Caki2 (cell line): ENCODE data around the gene CLASRP. TPM values are rescaled to one million over a fixed set of nuclear protein-coding genes. Genes with fewer than 3 reads are reported as not detected.

ENCODE experiments used
- DNase-seq: peaks from one replicate; pipeline ENCODE4 v3.0.0-alpha.2; 2015; ENCODE audit warnings: low read depth
- in situ Hi-C: cut with HindIII; loops from 2 replicates; pipeline ENCODE4 v1.10.0; 2016; ENCODE audit warnings: low sequenced_read_pairs, low pct_unique_long_range_greater_than_20kb, mixed read lengths
- total RNA-seq: library from RNA; depleted of rRNA; stranded (reverse); fragments of >200 nt; shearing (Covaris generic); gene quantifications from 2 replicates; pipeline ENCODE4 v1.2.3, GENCODE V29; 2014; ENCODE audit warnings: low replicate concordance

Gene CLASRP
- total RNA-seq, 1 experiment from 2014 or later: 13.8 TPM

GRCh38 chr19:45050036-45050435 lies 11.2 kb downstream of the CLASRP start:
- in situ Hi-C loops: no loop called here

GRCh38 chr19:45051929-45052579 lies 13.2 kb downstream of the CLASRP start:
- in situ Hi-C loops: no loop called here
- no peak for DNase-seq

More at GRCh38 chr19:45050036-45050435, 11.2 kb downstream of the CLASRP start:
- no peak for DNase-seq

- no peak for DNase-seq
- in situ Hi-C loops: no loop called here
These were observed 18.0 kb downstream of the CLASRP start for GRCh38 chr19:45056831-45057230.

- no peak for DNase-seq
- in situ Hi-C loops: no loop called here
These were observed 18.6 kb downstream of the CLASRP start for GRCh38 chr19:45057444-45057843.

DNA sequence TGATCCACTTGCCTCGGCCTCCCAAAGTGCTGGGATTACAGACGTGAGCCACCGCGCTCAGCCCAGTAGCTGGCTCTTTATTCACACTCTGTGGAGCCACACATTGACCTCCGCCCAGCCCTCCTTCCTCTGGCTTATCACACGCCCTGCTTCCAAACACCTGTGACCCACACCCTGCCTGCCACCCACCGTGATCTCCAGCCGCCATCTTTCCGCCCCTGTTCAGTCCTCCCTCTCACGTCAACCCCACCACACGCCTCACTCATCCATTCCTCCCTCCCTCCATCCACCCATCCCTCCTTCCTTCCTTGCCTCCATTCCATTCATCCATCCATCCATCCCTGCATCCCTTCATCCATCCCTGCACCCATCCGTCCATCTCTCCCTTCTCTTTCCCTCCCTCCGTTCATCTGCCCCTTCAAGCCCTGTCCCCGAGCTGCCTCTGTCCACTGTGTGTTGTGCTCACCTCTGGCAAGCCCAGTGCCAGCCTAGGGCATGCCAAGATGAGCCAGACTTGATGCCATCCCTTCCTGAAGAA lies 19.8 kb downstream of the CLASRP start:
- DNase-seq: no peak
- in situ Hi-C loops: no loop called here

DNA sequence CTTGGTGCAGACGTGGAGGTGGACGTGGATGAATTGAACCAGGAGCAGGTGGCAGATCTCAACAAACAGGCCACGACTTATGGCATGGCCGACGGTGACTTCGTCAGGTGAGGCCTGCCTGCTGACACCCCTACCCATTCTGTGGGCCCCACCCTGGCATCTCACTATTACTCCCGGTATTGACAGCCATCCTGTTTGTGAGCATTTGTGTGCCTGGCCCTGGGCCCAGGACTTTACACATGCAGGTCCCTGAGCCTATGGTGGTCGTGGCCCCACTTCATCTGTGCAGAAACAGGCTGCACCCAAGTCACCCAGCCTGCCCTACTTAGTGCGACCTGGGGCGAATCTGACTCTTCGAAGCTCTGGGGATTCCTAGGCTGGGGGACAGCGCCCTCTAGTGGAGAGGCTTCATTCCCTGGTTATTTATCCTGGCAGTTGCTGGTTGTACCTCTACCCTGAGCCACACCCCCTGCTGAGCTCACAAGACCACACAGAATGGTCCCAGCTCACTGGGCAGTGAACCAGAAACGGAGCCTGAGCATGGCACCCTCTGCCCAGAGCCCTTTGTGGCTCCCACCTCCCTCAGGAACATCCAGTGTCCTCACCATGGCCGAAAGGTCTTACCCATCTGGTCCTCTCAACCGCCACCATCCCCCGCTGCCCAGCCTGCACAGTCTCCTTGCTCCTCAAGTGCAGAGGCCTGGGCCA lies 20.6 kb downstream of the CLASRP start:
- DNase-seq: peak; percentile 73

GRCh38 chr19:45061965-45062364 lies 23.1 kb downstream of the CLASRP start:
- no peak for DNase-seq
- in situ Hi-C loops: no loop called here

More for the DNA sequence above, 20.6 kb downstream of the CLASRP start:
- in situ Hi-C loops: no loop called here

- no peak for DNase-seq
These were observed 25.3 kb downstream of the CLASRP start for GRCh38 chr19:45063851-45064801.

DNA sequence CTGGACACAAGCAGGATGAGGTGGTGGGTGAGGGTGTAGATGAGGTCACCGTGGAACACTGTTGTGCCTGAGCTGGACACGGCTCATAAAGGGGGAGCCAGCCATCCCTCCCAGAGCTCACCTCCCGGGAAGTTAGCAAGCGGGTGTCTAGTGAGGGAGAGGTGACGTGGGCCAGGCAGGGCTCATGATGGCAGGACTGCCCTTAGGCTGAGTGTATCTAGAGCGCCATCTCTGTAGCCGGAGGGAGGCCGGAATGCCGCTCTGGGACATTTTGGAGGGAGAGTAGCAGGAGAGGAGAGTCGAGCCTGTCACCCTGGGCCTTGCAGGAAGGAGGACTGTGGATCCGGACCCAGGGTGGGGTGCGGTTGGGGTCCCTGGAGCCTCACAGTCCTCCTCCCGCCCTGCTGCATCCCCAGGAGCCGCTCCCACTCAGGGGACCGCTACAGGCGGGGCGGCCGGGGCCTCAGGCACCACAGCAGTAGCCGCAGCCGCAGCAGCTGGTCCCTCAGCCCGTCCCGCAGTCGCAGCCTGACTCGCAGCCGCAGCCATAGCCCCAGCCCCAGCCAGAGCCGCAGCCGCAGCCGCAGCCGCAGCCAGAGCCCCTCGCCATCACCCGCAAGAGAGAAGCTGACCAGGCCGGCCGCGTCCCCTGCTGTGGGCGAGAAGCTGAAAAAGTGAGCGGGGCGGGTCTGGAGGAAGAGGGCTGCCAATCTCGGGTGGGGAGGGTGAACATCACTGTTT lies 28.2 kb downstream of the CLASRP start:
- DNase-seq: no peak
- in situ Hi-C loops: no loop called here

More at GRCh38 chr19:45063851-45064801, 25.3 kb downstream of the CLASRP start:
- in situ Hi-C loops: no loop called here

- in situ Hi-C loops: no loop called here
- no peak for DNase-seq
These were observed 29.2 kb downstream of the CLASRP start for GRCh38 chr19:45068041-45068440.

- in situ Hi-C loops: no loop called here
- peak; percentile 57 for DNase-seq
These were observed 30.2 kb downstream of the CLASRP start for GRCh38 chr19:45069056-45069455.

- no peak for DNase-seq
- in situ Hi-C loops: no loop called here
These were observed 31.4 kb downstream of the CLASRP start for GRCh38 chr19:45070214-45070613.

DNA sequence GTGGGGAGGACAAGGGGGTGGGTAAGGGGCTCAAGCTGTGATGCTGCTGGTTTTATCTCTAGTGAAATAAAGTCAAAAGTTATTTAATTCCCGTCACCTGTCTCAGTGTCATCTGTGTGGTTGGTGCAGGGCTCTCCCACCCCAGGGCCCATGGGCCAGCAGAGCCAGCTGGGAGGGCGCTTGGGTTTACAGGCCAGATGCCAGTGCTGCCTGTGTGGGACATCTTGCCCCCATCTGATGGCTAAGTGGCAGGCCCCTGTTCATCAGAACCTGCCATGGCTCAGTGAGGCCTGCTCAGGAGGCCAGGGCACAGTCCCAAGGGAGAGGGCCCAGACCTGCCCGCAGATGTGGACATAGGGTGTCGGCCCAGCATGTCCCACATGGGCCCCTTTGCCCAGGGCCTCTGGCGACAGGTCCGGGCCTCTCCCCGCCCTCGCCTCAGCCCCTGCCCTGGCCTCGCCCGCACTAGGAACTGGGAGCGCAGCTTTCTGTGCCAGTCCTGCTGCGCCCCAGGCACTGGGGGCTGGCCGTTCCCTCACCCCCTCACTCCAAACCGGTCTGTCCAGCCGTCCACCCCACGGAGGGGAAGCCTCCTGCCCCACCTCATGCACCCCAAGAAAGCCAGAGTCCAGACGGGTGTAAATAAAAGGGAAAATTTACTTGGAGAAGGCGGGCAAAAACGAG lies 32.2 kb downstream of the CLASRP start:
- no peak for DNase-seq
- in situ Hi-C loops: no loop called here

DNA sequence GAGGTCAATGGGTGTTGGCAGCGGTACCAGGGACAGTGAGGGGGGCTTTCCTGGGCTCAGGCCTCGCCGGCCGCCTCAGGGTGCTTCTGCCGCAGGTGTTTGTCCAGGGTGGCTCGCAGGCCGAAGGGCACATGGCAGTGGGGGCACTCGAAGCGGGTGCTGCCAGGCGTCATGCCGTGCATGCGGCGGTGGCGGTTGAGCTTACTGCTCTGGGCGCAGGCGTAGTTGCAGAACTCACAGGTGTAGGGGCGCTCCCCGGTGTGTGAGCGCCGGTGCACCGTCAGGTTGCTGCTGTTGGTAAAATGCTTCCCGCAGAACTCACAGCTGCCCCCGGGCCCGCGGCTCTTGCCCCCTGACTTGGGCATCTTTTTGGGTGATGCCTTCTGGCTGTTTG lies 32.7 kb downstream of the CLASRP start:
- in situ Hi-C loops: no loop called here
- DNase-seq: no peak

GRCh38 chr19:45071969-45072790 lies 33.3 kb downstream of the CLASRP start:
- DNase-seq: no peak
- in situ Hi-C loops: no loop called here

- in situ Hi-C loops: no loop called here
- DNase-seq: no peak
These were observed 36.0 kb downstream of the CLASRP start for GRCh38 chr19:45074744-45075300.
